HG02623 (cell line): ENCODE results near the gene GFRA1.

ENCODE experiments used
- ATAC-seq: cut with Tn5 transposase; IDR thresholded peaks from one replicate; pipeline ENCODE4 v1.9.1; 2021; ENCODE audit warnings: moderate library complexity; ENCODE audit not compliant: unreplicated experiment

Gene GFRA1

DNA sequence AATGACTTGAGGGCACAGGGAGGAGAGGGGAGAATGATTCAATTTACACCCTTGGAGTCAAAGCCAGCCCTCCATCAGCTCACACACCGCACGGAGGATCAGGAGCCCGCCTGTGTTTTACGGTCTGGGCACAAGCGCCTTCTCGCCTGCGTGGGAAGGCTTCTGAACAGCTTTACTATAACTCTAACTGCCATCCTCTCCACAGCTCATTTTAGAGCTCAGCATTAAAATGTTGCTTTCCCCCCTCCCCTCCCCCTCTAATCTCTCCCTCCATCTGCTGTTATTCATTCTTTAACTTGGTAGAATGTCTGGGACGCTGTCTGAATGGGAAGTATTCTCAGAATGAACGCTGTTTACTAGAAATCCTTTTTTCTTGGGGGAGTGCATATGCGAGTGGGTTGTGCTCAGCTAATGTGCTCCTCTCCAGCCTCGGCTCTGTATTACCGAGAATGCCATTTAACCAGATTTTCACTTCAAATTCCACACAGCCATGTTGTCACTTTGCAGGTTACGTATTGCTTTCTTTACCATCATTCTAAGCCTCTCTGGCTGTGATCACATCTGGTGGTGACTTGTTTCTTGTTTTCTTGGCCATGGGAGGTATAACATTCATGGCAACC is 140.1 kb downstream of the GFRA1 start:
- no peak for ATAC-seq

DNA sequence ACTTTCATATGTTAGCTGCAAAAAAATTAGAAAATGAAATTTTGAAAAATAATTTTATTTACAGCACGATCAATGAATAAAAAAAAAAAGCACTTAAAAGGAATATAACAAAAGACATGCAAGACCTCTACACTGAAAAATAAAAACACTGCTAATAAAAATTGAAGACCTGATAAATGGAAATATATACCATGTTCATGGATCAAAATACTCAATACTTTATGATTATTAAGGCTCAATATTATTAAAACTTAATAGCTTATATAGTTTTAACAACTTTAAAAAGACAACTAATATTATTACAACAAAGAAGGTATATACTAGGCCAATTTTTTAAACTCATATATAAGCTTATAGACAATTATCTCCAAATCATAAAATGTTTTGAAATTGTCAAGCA is 143.0 kb downstream of the GFRA1 start:
- no peak for ATAC-seq

DNA sequence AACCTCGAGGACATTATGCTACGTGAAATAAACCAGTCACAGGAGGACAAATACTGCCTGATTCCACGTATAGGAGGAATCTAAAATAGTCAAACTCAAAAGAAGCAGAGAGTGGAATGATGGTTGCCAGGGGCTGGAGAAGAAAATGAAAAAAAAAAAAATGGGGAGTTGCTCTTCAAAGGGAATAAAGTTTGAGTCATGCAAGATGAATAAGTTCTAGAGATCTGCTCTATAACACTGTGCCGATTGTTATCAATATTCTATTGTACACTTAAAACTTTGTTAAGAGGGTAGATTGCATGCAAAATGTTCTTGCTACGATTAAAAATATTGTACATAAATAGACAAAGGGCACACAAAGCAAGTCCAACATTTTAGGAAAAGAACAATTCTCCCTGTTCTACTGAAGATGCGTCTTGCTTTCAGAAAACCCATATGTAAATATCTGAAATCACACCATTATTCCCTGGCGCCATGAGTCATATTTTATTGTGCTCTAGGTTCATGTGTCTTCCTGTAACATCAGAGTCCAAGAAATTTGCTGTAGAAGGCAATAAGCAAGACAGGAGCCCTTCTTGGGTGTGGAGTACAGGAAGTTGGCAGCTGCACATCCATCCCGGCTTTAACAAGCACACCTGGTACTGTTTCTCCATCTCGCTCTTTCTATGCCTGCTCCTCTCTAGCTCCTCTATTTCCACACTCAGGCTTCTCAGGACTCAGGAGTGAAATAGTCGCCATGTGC is 145.9 kb downstream of the GFRA1 start:
- ATAC-seq = no peak

DNA sequence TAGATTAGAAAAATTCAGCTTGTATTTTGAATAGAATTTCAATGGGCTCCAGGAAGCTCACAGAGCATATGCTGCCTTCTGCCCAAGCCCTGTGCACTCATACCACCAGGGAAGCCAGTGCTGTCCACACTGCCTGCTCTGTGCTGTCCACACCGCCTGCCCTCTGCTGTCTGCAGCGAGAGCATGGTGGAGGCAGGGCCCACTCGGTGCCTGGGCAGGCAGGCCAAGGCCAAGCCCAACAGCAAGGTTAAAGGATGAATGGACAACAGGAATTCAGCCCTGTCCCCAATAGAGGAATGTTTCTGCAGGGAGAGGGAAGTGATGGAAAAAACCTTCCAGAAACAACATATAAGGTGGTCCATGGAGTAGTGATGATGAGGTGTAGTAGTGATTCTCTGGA is 146.8 kb downstream of the GFRA1 start:
- ATAC-seq = no peak

DNA sequence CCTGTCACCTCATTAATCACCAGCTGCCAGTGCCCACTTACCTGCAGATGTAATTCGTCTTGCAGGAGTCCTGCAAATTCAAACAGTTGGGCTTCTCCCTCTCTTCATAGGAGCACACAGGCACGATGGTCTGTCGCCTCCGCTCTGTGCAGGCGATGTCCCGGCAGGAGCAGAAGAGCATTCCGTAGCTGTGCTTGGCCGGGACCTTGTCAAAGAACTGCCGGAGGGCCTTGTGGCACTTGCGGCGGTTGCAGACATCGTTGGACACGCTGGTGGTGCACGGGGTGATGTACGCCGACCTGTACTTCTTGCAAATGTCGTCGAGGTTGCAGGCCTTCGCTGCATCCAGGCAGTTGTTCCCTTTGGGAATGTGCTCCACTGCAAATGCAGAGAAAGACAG is 147.8 kb downstream of the GFRA1 start:
- ATAC-seq = no peak

DNA sequence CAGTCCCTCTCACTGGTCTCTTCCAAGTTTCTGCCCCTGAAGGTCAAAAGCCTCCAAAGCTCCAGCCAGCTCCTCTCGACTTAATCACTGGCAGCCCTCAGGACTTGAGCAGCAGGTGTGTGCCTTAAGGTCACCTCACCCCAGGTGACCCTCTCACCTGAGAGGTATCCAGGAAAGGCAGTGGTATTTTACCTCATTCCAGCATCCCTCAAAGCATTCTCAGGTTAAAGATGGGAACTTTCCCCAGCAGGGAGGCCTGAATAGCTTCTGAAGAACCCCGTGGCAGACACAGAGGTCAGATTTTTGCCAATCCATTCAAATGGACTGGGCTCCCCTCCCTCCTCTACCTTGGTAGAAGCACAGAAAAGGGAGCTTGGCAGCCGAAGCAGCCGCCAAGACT is 148.2 kb downstream of the GFRA1 start:
- no peak for ATAC-seq

DNA sequence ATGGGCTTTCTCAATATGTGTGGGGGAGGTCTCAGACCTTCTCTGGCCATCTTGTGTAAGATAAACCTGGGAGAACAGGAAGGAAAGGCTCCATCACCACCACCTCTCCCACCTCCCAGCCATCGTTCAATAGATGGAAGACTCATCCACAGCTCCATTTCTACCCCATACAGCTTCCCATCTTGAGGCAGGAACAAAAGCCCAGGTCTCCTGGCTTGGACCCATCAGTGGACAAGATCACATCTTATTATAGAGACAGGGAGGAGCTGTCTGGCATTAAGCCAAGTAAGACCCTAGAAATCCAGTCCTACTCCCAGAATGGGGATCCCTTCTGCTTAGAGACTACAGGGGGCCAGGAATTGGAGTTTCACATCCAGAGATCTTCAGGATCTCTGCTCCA is 150.3 kb downstream of the GFRA1 start:
- no peak for ATAC-seq

DNA sequence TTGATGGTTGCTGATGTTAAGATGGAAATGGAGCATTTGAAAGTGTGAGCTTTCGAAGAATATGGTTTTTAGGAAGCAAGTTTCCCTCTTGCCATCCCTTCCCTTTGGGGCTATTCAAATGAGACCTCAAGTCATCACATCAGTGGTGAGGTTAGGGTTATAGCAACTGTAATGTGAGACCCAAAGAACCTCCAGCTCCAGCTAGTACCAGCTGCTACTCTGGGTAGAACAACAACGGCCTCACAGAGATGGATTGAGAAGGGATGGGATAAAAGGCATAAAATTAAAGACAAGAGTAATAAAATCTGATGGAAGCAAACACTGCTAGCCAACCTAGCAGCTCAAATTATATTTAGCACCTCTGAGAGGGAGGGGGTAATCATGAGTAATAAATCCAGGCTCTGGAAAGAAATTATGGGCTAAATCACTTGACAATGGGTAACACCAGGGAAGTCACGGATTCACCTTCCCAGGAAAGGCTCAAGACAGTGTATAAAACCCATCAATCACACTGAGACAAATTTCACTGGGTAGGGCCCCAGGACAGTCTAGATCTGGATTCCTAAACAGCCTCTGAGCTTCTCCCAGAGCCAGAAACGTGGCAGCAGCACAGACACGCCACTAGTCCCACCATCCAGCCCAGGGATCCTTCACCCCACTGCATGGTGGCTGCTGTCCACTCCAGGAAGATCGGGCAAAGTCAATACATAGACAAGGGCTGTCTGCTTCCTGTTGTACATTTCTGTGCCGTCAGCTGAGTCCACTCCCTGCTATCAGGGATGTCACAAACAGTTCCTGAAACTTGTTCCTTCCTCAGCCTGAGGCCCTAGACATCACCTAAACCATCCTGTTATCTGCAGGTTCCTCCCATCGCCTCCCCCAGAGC is 151.1 kb downstream of the GFRA1 start:
- no peak for ATAC-seq

DNA sequence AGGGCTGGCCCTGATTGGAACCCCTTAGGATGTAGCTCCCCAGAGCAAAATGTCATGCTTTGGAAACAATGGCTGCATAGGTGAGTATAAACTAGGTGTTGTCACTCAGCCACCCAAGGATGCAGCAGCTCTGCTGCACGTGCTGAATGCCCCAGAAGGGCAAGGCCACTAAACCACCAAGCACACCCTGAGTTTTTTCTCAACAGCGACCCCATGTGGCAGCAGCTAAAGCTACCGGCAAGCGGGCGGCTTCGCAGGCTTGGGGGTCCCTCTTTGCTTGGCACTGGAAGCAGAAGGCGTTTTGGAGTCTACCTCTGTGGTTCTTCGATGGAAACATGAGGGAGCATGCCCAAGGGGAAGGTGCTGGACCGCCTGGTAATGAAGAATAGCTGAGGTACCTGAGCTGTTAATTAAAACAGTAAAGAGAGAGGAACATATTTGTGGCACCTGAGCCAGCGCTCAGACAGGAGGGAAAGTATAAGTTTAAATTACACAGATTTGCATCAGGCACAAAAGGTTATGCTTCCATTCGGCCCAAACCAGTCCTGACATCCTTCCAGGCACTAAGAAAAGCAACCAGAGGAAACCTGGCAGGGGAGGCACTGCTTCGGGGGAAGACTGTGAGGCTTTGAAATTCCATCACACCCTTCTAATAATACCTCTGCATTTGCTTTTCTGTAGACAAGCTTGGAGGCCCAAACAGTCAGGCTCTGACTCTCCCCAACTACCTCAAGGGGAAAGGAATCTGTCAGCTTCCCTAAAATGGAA is 152.1 kb downstream of the GFRA1 start:
- no peak for ATAC-seq

DNA sequence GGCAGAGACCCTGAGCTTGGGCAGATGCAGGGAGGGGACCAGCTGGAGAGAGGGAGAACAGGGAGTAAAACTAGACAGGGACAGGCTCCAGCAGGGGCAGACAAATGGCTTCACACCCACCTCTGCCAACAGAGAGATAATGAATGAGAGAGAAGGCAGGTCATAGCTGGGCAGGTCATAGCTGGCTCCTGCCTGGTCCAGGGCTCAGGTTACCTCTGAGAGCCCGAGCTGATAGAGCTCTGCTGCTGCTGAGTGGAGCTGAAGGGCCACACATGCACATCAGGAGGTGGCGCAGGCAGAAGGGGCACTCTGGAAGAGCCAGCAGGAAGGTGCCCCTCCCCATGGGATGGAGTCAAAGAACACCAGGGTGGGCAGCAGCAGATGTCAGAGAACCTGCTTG is 154.2 kb downstream of the GFRA1 start:
- no peak for ATAC-seq

DNA sequence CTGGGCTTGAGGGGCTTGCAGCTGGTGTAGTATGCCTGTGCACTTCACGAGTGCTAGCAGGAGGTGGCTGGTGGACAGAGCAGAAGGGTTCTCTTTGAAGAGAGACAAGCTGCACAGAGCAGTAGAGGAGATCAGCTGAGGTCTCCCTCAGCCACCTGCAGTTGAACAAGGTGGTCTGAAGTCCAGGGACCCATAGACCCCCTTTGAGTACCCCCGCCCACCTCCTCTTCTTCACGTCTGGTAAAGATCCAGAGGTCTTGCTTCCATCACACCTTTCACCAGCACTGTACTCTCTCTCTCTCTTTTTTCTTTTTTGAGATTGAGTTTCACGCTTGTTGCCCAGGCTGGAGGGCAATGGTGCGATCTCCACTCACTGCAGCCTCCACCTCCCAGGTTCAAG is 157.2 kb downstream of the GFRA1 start:
- no peak for ATAC-seq

DNA sequence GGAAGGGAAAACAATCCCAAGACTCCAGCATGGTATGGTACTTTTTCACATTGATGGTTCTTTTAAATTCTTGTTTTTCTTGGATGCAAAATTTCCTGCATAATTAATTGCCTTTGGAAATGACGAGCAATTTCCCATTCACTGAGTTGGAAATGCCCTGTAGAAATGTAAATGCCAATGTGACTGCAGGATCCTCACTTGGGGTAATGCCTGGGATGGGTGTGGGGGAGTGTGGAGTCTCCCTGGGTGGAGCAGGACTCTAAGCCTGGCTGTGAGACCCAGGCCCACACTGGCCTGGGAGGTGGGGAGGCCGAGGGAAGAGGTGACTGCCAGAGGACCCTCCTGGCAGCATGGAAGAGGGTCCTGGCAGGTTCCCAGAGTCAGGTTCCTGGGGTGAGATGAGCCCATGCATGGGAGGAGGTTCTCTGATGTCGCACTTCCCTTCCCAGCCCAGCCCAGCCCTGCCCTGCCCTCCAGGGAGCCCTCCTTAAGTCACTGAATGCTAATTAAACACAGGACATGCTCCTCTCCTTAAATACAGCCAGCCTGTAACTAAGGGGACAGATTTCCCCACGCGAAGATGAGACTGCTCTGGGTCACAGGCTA is 157.9 kb downstream of the GFRA1 start:
- no peak for ATAC-seq

DNA sequence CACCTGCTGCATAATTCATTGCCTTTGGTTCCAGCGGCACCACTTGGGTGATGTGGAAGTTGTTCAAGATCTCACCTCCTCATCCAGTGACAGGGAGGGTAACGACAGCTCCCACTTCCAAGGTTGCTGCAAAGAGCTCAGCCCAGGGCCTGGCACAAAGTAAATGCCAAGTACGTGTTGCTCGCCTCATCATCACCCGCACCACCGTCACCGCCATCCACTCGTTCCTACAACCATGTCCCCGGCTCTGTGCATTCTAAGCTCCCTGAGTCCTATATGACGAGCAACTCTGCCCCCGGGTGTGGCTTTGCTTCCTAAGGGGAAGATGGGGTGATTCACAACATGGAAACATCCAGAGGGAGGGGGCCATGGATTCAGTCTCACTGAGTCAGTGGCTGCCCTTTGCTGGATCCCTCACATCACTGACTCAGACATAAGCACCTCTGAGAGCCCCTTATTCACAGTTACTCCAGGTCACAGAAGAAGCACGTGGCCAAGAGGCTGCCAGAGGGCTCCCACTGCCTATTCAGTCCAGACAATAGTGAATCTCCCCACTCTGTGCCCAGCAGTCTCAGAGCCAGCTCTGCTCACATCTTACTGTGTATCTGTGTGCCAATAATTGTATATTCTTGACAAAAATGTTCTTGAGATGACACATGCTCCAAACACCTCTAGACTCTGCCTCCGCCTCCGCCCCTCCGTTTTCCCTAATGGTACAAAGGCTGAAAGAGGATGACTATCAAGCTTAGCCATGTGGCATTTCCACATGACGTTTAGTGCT is 159.1 kb downstream of the GFRA1 start:
- ATAC-seq = no peak

DNA sequence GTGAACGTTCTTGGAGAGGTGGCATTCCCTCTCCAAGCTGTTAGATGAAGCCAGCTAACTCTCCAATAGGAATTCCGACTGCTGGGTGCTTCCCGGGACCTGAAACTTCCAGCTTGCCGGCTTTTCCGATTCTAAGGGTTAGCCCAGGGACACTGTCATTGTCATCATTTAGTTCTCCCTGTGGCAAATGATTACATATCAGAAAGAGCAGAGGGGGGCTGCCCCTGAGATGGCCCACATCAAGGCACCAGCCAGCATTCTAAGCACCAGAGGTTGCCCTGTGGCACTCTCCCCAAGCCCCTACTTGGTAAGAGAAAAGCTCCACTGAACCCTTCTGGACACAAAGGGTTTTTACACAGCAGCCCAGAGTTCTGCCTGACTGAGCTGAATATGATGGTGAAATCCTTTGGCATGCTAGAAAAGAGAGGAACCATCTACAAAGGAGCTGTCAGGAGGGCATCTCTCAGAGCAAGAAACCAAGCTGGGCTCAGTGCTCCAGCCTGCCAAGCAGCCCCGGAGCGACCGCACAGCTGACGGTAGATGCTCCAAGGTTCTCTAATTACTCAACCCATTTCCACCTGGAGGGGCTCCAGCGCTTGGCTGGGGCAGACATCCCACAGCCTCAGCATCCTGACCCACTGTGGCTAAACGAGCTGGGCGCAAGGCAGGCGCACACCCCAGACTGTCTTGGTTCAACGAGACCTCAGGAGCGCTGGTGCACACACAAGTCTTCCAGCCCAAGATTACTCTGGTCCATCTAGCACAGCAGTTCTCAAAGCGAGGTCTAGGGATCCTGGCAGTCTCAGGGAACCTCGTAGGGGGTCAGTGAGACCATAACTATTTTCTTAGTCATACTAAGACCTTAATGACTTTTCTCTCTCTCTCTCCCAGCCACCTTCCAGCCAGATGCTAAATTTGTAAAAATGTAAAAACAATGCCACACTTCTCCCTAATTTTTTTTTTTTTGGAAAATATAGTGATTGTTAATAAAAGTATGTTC is 160.5 kb downstream of the GFRA1 start:
- no peak for ATAC-seq

DNA sequence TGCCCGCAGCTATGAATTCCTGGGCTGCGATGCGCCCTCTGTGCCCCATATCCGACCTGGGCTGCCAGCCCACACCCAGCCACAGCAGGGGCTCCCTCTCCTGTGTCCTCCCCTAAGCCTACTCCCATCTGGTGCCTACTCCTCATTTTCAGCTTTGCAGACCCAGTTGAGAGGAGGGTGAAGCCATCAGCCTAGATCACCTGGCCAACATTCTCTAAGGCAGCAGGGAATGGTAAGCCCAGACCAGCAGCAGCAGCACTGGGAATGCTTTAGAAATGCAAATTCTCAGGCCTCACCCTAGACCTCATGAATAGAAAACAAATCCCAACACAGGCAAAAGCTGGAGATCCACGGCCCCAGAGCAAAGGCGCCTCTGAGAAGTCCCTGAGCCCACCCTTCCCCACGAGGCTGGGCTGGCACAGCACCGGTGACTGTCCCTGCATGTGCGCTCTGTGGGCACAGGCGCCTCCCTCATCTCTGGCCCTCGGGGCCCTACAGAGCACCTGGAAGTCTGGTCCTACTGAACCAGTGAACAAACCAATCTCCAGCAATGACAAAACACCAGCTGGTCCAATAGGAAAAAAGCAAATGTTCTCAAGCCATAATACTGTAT is 161.4 kb downstream of the GFRA1 start:
- no peak for ATAC-seq

DNA sequence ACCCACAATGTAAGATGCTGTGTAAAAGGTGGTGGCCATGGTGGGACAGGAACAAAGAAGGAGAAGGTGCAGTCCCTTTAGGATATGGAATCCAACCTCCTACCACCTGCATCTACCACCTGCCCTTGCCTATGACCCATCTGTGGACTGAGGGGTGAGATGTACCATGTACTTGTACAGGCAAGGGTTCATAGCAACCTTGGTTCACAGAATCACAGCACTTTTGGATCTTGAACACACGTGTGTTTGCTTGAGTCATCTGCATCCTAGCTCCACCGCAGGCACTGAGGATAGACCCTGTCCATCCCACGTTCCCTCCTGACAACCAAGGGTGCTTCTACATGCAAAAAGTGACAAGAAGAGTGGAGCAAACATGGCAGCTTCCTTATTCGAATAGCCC is 162.3 kb downstream of the GFRA1 start:
- no peak for ATAC-seq

DNA sequence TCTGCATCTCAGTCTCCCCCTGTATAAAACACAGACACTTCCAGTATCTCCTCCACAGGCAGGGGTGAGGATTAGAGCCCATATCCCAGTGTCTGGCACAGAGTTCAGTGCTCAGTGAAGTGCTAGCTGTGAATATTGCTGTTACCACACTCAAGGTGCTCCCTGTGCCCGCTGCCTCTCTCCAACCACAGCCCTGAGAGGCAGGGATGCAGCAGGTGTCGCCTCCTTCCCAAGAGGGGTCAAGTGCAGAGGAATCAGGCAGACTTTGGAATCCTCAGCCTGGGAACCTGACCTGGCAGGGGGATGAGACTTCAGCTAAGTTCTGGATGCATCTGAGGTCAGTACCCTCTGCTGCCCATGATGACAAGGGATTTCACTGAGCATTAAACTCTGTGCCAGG is 163.1 kb downstream of the GFRA1 start:
- no peak for ATAC-seq

DNA sequence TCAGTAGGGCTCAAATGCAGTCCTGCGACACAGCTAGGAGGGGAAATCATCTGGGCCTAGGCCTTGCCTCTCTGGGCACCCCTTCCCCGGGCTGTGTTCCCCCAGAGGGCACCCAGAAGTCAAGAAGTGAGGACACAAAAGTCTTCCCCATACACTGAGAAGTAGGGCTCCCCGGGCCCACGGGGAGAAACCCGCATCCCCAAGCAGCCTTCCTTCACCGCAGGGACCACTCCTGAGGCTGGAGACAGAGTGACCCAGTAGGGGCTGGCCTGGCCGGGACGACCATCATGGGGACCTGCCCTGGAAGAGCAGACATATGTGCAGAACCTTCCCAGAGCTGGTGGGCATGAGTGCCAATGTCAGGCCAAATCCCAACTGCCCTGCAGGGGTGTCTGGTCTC is 163.5 kb downstream of the GFRA1 start:
- no peak for ATAC-seq
